ENCODE data around the gene PODNL1. TPM values are rescaled to one million over a fixed set of nuclear protein-coding genes. Genes with fewer than 3 reads are reported as not detected.
A peak's percentile ranks its signal among the peaks of the same experiment; 100 is the strongest.

PODNL1 gene
- total and polyA plus RNA-seq, 2 of the 13 experiments (the other 11 are each of a cell fraction or from before 2014, with no cell fraction given): 0.18 TPM; not detected in 1

- peak; percentile 84 for TF ChIP-seq GMEB1 (CRISPR knock-in tag; IDR thresholded peaks at IDR 0.05; ENCODE audit: borderline replicate concordance)
- no peak for TF ChIP-seq TBL1XR1 (IDR thresholded peaks at IDR 0.05; ENCODE audit: borderline replicate concordance, low read length, partially characterized antibody)
- TF ChIP-seq PHF8 (CRISPR knock-in tag; IDR thresholded peaks at IDR 0.05): peak; percentile 89
- TF ChIP-seq ETV5 (CRISPR knock-in tag; IDR thresholded peaks at IDR 0.05; ENCODE audit: borderline replicate concordance): peak; percentile 93
- TF ChIP-seq DRAP1 (CRISPR knock-in tag; IDR thresholded peaks at IDR 0.05): peak; percentile 63
- peak; percentile 81; the same call in 1 of the 2 replicates for TF ChIP-seq SIN3A (IDR thresholded peaks at IDR 0.05; ENCODE audit: borderline replicate concordance, low read depth, low read length)
- TF ChIP-seq CREM (IDR thresholded peaks at IDR 0.05): peak; percentile 87
- TF ChIP-seq CREM (CRISPR knock-in tag; IDR thresholded peaks at IDR 0.05): no peak
- peak; percentile 69 for TF ChIP-seq KAT8 (CRISPR knock-in tag; IDR thresholded peaks at IDR 0.05)
- TF ChIP-seq PBX2 (CRISPR knock-in tag; IDR thresholded peaks at IDR 0.05): peak; percentile 98
- peak; percentile 58 for TF ChIP-seq ZNF235 (CRISPR knock-in tag; IDR thresholded peaks at IDR 0.05; ENCODE audit: borderline replicate concordance)
- TF ChIP-seq CERS6 (CRISPR knock-in tag; IDR thresholded peaks at IDR 0.05): no peak
- no peak for TF ChIP-seq RERE (CRISPR knock-in tag; IDR thresholded peaks at IDR 0.05; ENCODE audit: low read depth)
- TF ChIP-seq ZNF276 (CRISPR knock-in tag; IDR thresholded peaks at IDR 0.05; ENCODE audit: low read depth): peak; percentile 87
- peak; percentile 16; the same call in 1 of the 2 replicates for TF ChIP-seq ZNF350 (CRISPR knock-in tag; IDR thresholded peaks at IDR 0.05; ENCODE audit: borderline replicate concordance, low read depth)
- TF ChIP-seq ZNF160 (CRISPR knock-in tag; IDR thresholded peaks at IDR 0.05): 0 out of 2 replicates have a peak, but pooled peaks have one; percentile 27
- 0 out of 2 replicates have a peak, but pooled peaks have one; percentile 55 for TF ChIP-seq CBFB (CRISPR knock-in tag; IDR thresholded peaks at IDR 0.05)
Measured at GRCh38 chr19:13952154-13952930, 14.1 kb upstream of the PODNL1 start, which contains the start of gene DCAF15 (continued).
